Chondrocyte (in vitro differentiated cells): ENCODE results near the gene UNC13D. TPM values are rescaled to one million over a fixed set of nuclear protein-coding genes. Genes with fewer than 3 reads are reported as not detected.
"Not testable (repeated sequence)": the region's sequence is repeated elsewhere in the genome, so short reads cannot be mapped to it uniquely, and the experiment has no call there.

ENCODE experiments used
- DNase-seq: peaks from one replicate; pipeline ENCODE4 v3.0.0; 2021; ENCODE audit warnings: mixed read lengths, low spot score
- H3K27ac Mint-ChIP-seq: one replicate; pipeline ENCODE4 v1.8.0; 2021; ENCODE audit warnings: mild to moderate bottlenecking, moderate library complexity, mixed read lengths; ENCODE audit not compliant: unreplicated experiment
- H3K27me3 Mint-ChIP-seq: 2 replicates; pipeline ENCODE4 v1.8.0; 2021; ENCODE audit warnings: low read depth, mixed read lengths
- H3K36me3 Mint-ChIP-seq: 2 replicates; pipeline ENCODE4 v1.8.0; 2021; ENCODE audit warnings: low read depth, mixed read lengths
- H3K4me1 Mint-ChIP-seq: 2 replicates; pipeline ENCODE4 v1.8.0; 2021; ENCODE audit warnings: low read depth, mild to moderate bottlenecking, mixed read lengths
- H3K4me3 Mint-ChIP-seq: one replicate; pipeline ENCODE4 v1.8.0; 2021; ENCODE audit warnings: mild to moderate bottlenecking, moderate library complexity, mixed read lengths; ENCODE audit not compliant: unreplicated experiment
- H3K9me3 Mint-ChIP-seq: 2 replicates; pipeline ENCODE4 v1.8.0; 2021; ENCODE audit warnings: low read depth, mixed read lengths
- total RNA-seq: library from RNA; stranded (reverse); gene quantifications from 3 replicates; pipeline ENCODE4 v1.2.1, GENCODE V29; 2021
- TF ChIP-seq, protein P1 (sequence below): fragments of 200-600 bp; sonication (generic); IDR thresholded peaks from 2 replicates; pipeline ENCODE4 v1.5.0; 2021; ENCODE audit warnings: antibody characterized with exemption, mild to moderate bottlenecking, moderate library complexity

The UNC13D gene
- total RNA-seq, 1 donor from 2014 or later, result 1.5 TPM

DNA sequence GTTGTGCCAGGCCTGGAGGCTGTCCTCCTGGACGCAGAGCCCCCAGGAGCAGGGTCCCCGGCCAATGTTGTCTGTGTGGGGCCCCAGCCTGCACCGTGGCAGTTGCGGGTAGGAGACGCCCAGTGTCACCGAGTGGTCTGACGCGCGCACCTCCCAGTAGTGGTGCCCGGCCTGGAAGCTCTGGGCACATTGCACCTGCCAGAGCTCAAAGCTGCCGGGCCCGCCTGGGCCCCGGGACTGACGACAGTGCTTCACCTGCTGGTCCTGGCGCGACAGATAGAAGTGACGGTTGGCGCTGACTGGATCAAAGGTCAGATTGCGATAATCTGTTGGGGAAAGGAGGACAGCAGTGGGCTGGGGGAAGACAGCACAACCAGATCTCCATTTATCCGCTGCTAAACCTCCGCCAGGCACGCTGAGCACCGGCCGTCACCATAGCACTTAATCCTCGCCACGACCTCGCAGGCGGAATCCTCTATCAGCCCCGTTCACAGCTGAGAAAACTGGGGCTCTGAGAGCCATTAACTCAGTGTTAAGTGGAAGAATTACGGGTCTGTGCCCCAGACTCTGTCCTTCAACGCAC, 46.9 kb upstream of the UNC13D start:
- Mint-ChIP-seq H3K4me1 (peaks cover 21% of the 10 kb centered on the region), H3K27me3 (no peaks in the 10 kb centered on the region), H3K4me3 (no peak overlapping the region), H3K27ac (no peak overlapping the region), H3K9me3 (no peaks in the 10 kb centered on the region), H3K36me3 (peaks cover 5% of the 10 kb centered on the region)
- no peak for DNase-seq
- TF ChIP-seq, protein P1, sequence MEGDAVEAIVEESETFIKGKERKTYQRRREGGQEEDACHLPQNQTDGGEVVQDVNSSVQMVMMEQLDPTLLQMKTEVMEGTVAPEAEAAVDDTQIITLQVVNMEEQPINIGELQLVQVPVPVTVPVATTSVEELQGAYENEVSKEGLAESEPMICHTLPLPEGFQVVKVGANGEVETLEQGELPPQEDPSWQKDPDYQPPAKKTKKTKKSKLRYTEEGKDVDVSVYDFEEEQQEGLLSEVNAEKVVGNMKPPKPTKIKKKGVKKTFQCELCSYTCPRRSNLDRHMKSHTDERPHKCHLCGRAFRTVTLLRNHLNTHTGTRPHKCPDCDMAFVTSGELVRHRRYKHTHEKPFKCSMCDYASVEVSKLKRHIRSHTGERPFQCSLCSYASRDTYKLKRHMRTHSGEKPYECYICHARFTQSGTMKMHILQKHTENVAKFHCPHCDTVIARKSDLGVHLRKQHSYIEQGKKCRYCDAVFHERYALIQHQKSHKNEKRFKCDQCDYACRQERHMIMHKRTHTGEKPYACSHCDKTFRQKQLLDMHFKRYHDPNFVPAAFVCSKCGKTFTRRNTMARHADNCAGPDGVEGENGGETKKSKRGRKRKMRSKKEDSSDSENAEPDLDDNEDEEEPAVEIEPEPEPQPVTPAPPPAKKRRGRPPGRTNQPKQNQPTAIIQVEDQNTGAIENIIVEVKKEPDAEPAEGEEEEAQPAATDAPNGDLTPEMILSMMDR, result no peak

DNA sequence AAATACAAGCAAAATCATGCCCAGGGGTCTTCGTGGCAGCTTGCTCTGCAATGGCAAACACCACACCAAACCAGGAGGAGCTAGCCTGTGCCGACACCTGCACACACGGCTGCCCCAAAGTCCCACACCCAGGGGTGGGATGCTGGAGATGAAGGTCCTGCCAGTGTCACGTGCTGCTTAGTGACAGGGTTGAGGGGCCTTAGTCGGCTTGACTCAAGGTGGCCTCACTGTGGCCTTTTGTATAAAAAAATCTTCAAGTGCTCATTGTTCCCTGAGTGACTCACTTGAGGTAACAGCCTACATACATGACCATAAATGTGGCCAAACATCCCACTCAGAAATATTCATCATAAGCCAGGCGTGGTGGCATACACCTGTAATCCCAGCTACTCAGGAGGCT, 45.2 kb upstream of the UNC13D start:
- Mint-ChIP-seq H3K27ac (no peak overlapping the region), H3K36me3 (peaks cover 5% of the 10 kb centered on the region), H3K4me3 (no peak overlapping the region), H3K9me3 (no peaks in the 10 kb centered on the region), H3K4me1 (peaks cover 8% of the 10 kb centered on the region), H3K27me3 (no peaks in the 10 kb centered on the region)
- no peak for DNase-seq
- TF ChIP-seq, protein P1, result no peak

DNA sequence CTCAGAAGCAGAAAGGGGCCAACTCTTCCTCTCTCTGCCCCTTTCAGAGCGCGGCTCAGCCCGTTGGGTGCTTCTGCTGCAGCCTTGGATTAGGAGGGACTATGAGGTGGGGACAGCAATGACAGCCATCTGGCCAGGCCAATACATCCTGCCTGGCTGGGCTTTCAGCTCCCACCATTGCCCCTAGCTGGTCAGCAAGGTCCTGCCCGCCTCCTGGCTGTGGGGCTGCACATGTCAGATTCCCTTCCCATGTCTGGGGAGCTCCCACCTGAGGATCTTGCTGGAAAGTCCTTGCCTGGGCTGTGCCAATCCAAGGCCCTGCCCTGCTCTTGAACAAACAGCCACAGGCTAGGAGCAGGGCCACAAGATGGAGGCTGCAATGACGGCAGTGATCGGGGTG, 44.3 kb upstream of the UNC13D start:
- H3K4me3 Mint-ChIP-seq, result no peak overlapping the region
- no peaks in the 10 kb centered on the region for H3K9me3 Mint-ChIP-seq
- DNase-seq, result no peak
- no peaks in the 10 kb centered on the region for H3K4me1 Mint-ChIP-seq
- H3K27me3 Mint-ChIP-seq, result no peaks in the 10 kb centered on the region
- H3K36me3 Mint-ChIP-seq, result peaks cover 5% of the 10 kb centered on the region
- TF ChIP-seq, protein P1, result no peak
- no peak overlapping the region for H3K27ac Mint-ChIP-seq

DNA sequence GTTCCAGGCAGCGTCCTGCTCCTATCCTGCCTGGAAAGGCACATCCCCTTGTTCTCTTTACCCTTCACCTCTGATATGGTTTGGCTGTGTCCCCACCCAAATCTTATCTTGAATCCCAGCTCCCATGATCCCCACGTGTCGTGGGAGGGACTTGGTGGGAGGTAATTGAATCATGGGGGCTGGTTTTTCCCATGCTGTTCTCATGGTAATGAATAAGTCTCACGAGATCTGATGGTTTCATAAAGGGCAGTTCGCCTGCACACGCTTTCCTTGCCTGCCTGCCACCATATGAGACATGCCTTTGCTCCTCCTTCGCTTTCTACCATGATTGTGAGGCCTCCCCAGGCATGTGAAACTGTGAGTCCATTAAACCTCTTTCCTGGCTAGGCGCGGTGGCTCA, 41.7 kb upstream of the UNC13D start:
- H3K27ac Mint-ChIP-seq, DNase-seq, H3K27me3 Mint-ChIP-seq, H3K4me1 Mint-ChIP-seq, H3K9me3 Mint-ChIP-seq, H3K36me3 Mint-ChIP-seq, H3K4me3 Mint-ChIP-seq: not testable (repeated sequence)

DNA sequence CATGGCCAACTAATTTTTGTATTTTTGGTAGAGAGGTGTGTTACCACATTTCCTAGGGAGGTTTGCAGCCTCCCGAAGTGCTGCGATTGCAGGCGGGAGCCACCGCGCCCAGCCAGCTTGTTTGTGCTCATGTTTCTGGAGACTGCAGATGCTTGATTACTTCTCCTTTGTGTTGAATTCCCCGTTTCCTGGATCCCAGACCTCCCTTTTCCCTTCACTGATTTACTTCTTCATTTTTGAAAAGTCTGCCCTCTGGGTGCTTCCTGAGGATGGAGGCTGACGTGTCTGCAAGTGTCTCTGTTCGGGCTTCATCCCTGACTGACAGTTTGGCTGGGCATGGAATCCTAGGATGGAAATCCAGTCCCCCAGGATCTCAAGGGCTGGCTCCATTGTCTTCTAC, 41.2 kb upstream of the UNC13D start:
- no peaks in the 10 kb centered on the region for H3K27me3 Mint-ChIP-seq
- H3K36me3 Mint-ChIP-seq, result peaks cover 4% of the 10 kb centered on the region
- no peaks in the 10 kb centered on the region for H3K4me1 Mint-ChIP-seq
- TF ChIP-seq, protein P1, result no peak
- H3K27ac Mint-ChIP-seq, result no peak overlapping the region
- no peak for DNase-seq
- no peak overlapping the region for H3K4me3 Mint-ChIP-seq
- no peaks in the 10 kb centered on the region for H3K9me3 Mint-ChIP-seq
